Endothelial cell of umbilical vein (primary cell): ENCODE measurements around the gene SPTSSB.

Experiments used
- EZH2 ChIP-seq: IDR thresholded peaks from 2 replicates; pipeline ENCODE4 v1.6.1; 2012; ENCODE audit warnings: borderline replicate concordance, low read depth, mild to moderate bottlenecking, moderate library complexity, low read length, inconsistent platforms; ENCODE audit not compliant: severe bottlenecking
- FOS ChIP-seq: IDR thresholded peaks from 2 replicates; pipeline ENCODE4 v1.6.1; 2011; ENCODE audit warnings: mild to moderate bottlenecking, low read length, moderate library complexity, borderline replicate concordance; ENCODE audit not compliant: insufficient read depth
- GATA2 ChIP-seq: IDR thresholded peaks from 2 replicates; pipeline ENCODE4 v1.7.0; 2011; ENCODE audit warnings: low read depth, mild to moderate bottlenecking, moderate library complexity, mixed read lengths, low read length; ENCODE audit not compliant: insufficient read length, insufficient read depth
- JUN ChIP-seq: IDR thresholded peaks from 2 replicates; pipeline ENCODE4 v1.6.1; 2011; ENCODE audit warnings: borderline replicate concordance, low read depth; ENCODE audit not compliant: insufficient read length, insufficient read depth
- MYC ChIP-seq: IDR thresholded peaks from one replicate; pipeline ENCODE4 v1.6.1; 2011; ENCODE audit warnings: mild to moderate bottlenecking, low read depth, low read length
- POLR2A ChIP-seq: IDR thresholded peaks from 2 replicates; pipeline ENCODE4 v1.6.1; 2012; ENCODE audit warnings: low read depth, mild to moderate bottlenecking, control low read depth, low read length
- POLR2AphosphoS5 ChIP-seq: IDR thresholded peaks from 2 replicates; pipeline ENCODE4 v1.6.1; 2012; ENCODE audit warnings: low read depth, mild to moderate bottlenecking, control low read depth, low read length, moderate library complexity; ENCODE audit not compliant: insufficient read depth
- TF ChIP-seq, protein P1 (sequence below), 2 donors: IDR thresholded peaks; 1 replicate in 1 of 2; 2 replicates in 1 of 2; pipeline ENCODE4 v1.5.1; 2011; ENCODE audit warnings: low read length in 2 of 2, mild to moderate bottlenecking in 2 of 2, moderate library complexity in 2 of 2, control low read depth in 1 of 2, inconsistent platforms in 1 of 2, low read depth in 1 of 2; ENCODE audit not compliant: insufficient read depth in 1 of 2; ENCODE audit errors: extremely low read depth in 1 of 2
- TF ChIP-seq, protein P2 (sequence below): IDR thresholded peaks from 2 replicates; pipeline ENCODE4 v1.6.1; 2011; ENCODE audit not compliant: insufficient read depth, insufficient read length

DNA sequence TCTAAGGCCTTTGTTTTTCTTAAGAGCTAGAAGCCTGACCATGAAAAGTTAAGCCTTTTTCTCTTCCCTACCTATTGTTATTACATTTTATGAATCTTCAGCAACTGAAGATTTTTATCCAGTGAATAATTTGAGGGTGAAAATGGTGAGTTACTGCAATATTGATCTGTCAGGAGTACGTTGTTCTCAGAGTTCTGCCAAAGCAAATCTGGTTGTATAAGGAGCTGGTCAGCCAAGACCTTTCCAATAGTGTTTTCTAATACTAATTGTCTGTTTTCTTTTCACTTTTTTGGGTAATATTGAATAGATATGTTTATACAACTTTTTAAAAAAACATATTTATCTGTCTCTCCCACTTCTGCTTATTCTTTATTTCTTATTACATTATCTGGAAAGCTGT lies 15.0 kb downstream of the SPTSSB start:
- no peak for TF ChIP-seq GATA2
- no peak for TF ChIP-seq EZH2
- TF ChIP-seq, protein P1, sequence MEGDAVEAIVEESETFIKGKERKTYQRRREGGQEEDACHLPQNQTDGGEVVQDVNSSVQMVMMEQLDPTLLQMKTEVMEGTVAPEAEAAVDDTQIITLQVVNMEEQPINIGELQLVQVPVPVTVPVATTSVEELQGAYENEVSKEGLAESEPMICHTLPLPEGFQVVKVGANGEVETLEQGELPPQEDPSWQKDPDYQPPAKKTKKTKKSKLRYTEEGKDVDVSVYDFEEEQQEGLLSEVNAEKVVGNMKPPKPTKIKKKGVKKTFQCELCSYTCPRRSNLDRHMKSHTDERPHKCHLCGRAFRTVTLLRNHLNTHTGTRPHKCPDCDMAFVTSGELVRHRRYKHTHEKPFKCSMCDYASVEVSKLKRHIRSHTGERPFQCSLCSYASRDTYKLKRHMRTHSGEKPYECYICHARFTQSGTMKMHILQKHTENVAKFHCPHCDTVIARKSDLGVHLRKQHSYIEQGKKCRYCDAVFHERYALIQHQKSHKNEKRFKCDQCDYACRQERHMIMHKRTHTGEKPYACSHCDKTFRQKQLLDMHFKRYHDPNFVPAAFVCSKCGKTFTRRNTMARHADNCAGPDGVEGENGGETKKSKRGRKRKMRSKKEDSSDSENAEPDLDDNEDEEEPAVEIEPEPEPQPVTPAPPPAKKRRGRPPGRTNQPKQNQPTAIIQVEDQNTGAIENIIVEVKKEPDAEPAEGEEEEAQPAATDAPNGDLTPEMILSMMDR (IDR thresholded peaks at IDR 0.05; ENCODE audit: extremely low read depth in 1 of 2, insufficient read depth in 1 of 2, low read depth in 1 of 2, low read length in 2 of 2) = no peak
- TF ChIP-seq POLR2AphosphoS5 = no peak
- no peak for TF ChIP-seq JUN
- no peak for TF ChIP-seq POLR2A
- TF ChIP-seq, protein P2, sequence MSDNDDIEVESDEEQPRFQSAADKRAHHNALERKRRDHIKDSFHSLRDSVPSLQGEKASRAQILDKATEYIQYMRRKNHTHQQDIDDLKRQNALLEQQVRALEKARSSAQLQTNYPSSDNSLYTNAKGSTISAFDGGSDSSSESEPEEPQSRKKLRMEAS = no peak
- TF ChIP-seq MYC = no peak
- no peak for TF ChIP-seq FOS
